SU-DHL-6 (cell line): ENCODE results near the gene C16orf95.

Experiments
- CTCF ChIP-seq: fragments of 200-600 bp; sonication (generic); IDR thresholded peaks from one replicate; pipeline ENCODE4 v1.5.1; 2017; ENCODE audit warnings: antibody characterized with exemption, mild to moderate bottlenecking, low read length, moderate library complexity; ENCODE audit not compliant: insufficient read depth, poor library complexity, severe bottlenecking
- EZH2phosphoT487 ChIP-seq: fragments of 200-600 bp; sonication (generic), shearing (Covaris generic); conservative IDR thresholded peaks from 2 replicates; pipeline ENCODE4 v1.6.1; 2018; ENCODE audit warnings: mild to moderate bottlenecking, antibody characterized with exemption, low read length, moderate library complexity, mixed read lengths

- TF ChIP-seq EZH2phosphoT487 (no peak), CTCF (no peak)
These were observed 23.2 kb downstream of the C16orf95 start for GRCh38 chr16:87293990-87294389.
